T-helper 22 cell (primary cell): ENCODE results near the gene TNFSF9.
"Not testable (repeated sequence)": the region's sequence is repeated elsewhere in the genome, so short reads cannot be mapped to it uniquely, and the experiment has no call there.

Experiments used
- DNase-seq: peaks from one replicate; pipeline ENCODE4 v3.0.0-alpha.2; 2020; ENCODE audit warnings: low read depth

TNFSF9 gene

GRCh38 chr19:6508028-6508771, 22.6 kb upstream of the TNFSF9 start:
- DNase-seq, result not testable (repeated sequence)

- DNase-seq, result no peak
Measured at GRCh38 chr19:6509118-6509971, 21.5 kb upstream of the TNFSF9 start.

DNA sequence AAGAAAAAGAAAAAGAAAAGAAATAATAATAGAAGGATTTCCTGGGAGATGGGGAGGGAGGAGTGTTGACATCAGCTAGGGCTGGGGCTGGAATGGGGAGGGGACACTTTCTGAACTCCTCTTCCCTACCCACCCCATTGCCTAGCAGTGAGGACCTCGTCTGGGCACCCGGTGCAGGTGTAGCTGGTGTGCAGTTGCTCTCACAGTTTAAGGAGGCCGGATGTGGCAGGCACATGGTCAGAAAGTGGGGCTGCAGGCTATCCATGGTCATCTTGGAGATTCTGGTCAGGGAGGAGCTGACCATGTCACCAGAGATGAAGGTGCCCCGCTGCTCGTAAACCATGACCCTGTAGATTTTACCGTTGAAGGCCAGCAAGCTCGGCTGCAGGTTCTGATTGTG, 20.2 kb upstream of the TNFSF9 start:
- DNase-seq, result no peak

DNA sequence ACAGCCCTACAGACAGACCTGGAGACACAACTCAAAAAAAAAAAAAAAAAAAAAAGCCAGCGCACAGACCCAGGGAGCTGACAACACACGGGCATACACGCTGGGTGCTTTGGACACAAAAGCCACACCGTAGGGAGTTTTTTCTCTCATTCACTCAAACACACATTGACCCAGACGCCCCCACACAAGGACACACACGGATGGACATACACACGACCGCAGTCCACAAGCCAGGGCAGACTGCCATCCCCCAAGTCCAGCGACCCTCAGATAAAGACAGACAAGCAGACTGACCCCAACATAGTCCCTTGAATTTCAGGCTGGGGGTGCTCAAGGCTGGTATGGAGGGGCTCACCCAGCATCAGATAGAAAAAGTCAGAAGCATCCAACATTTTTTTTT, 16.7 kb upstream of the TNFSF9 start:
- no peak for DNase-seq

DNA sequence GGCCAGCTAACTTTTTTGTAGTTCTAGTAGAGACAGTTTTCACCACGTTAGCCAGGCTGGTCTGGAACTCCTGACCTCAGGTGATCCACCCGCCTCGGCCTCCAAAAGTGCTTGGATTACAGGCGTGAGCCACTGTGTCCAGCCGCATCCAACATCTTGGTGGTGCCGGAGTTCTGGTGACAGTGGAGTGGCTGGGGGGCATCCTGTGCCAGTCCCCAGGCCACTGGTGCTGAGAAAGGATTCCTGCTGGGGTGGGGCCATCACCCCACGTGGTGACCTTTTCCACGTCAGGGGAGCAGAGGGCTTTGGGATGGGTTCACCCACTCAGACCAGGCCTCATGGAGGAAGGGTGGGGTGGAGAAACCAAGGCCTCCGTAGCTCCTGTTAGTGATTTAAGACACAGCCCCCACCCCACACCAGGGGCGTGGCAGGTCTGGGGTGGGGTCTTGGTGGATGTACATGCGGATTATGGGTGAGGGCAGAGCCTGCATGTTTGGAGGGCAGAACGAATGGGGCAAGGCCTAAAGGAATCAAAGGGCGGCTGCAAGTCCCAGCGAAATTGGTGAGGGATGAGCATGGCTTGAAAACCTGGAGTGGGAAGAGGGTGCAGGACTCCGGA, 15.8 kb upstream of the TNFSF9 start:
- DNase-seq, result no peak

DNA sequence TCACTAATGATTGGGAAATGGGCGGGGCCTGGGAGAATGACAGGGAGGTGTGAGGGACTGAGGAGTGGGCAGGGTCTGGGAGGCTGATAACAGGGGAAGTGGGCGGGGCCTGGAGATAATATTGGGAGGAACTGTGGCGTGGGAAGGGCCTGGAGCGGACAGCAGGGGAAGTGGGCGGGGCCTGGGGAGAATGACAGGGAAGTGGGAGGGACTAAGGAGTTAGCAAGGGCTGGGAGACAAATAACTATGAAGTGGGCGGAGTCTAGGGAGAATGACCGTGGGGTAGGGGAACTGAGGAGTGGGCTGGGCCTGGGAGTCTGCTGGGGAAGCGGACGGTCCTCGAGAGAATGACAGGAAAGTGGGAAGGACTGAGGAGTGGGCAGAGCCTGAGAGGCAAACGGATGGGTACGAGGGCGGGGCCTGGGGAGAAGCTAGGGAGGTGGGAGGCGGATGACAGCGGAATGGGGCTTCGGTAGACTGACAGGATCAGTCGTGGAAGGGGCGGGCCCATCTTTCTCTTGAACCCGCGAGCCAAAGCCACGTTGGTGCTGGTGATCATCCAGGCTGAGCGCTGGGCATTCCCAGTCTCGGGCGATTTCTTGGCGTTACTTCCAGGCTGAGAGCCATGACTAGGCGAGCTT, 14.7 kb upstream of the TNFSF9 start:
- peak; percentile 53 for DNase-seq

DNA sequence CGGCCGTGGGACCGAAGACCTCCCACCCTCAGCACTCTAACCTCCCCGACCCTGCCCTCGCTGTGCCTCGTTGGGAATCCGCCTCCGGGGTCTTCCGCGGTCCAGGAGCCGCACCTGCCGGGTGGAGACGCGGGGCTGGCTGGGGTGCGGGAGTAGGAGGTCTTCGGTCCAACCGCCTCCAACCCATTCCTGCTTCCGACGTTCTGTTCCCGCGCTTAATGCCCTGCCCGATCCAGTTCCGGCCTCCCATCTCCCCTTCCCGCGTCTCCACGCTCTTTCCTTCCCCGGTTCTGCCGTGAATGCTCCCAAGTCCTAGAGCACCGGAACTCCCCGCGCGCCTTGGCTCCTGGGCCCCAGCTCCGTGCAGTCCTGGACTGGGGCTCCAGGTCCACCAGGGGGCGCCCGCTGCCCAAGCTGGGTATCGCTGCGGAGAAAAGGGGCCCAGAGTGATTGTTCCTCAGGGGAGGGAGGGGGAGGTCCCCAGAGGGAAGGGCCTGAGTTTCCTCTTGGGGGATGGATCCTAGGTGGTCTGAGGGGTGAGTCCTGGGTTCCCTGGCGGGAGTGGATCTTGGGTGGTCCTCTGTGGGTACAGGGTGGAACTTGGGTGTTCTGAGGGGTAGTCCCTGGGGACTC, 14.1 kb upstream of the TNFSF9 start:
- DNase-seq, result peak; percentile 69

- DNase-seq, result no peak
Measured at GRCh38 chr19:6518145-6518911, 12.5 kb upstream of the TNFSF9 start.

DNA sequence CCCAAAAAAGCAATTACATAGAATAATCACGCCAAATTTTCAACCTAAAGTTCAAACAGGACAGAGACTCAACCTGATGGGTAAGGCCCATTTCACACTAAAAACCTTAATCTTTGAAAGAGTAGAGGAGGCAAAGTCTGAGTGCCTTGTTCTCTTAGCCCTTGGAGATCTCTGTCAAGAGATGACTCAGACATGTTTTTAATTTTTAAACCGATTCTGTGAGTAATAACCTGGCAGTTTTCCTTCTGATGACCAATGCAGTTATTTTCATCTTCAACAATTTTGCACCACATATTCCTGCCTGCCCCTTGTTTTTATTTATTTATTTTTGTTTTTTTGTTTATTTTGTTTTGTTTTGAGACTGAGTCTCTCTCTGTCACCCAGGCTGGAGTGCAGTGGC, 11.5 kb upstream of the TNFSF9 start:
- no peak for DNase-seq

- peak; percentile 26 for DNase-seq
Measured at GRCh38 chr19:6521718-6522646, 8.8 kb upstream of the TNFSF9 start.

- no peak for DNase-seq
Measured at GRCh38 chr19:6522712-6523111, 8.1 kb upstream of the TNFSF9 start.

DNA sequence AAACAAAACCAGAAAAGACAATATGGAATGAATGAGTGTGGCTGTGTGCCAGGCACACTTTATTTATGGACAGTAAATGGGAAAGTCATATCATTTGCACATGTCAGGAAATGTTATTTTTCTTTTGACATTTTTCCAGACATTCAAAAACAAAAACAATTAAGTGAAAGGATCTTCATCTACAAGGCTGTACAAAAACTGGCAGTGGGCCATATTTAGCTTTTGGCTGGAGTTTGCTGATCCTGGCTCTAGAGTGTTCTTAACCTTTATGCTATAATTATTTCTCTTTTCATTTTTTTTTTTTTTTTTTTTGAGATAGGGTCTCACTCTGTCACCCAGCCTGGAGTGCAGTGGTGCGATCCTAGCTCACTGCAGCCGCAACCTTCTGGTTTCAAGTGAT, 6.5 kb upstream of the TNFSF9 start:
- DNase-seq, result no peak

GRCh38 chr19:6527893-6528543, 2.8 kb upstream of the TNFSF9 start:
- DNase-seq, result no peak

DNA sequence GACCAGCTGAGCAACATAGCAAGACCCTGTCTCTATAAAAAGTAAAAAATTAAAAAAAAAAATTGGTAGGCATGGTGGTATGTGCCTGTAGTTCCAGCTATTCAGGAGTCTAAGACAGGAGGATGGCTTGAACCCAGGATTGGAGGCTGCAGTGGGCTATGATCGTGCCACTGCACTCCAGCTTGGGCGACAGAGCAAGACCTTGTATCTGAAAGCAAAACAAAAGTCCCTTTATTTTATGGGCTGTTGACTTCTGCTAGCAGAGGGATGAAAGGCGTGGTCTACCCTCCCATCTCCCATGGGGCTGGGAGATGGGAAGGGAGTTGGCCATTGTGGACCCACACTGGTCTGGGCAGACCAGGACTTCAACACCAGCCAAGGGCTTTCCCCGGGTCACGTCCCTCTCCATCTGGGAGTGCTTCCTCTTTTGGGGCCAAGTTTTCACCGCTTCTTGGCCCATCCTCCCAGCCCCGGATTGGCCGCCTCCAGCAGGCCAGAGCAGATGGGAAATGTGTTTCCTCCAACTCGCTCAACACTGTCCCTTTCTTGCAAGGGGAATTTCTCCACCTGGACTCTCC, 2.2 kb upstream of the TNFSF9 start:
- DNase-seq, result no peak

DNA sequence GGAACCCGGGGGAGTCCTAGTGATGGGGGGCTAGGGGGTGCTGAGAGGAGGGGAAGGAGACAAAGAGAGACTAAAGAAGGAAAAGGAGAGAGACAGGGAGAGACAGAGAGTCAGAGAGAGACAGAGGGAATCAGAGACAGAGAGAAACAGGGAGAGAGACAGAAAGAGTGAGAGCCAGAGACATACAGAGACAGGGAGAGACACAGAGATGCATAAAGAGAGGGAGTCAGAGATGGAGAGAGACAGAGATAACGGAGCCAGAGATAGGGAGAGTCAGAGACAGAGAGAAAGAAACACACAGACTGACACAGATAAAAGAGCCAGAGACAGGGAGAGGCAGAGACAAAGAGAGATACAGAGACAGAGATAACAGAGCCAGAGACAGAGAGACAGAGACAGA, 1.5 kb upstream of the TNFSF9 start:
- no peak for DNase-seq

GRCh38 chr19:6529937-6530385, 865 bp upstream of the TNFSF9 start:
- no peak for DNase-seq

DNA sequence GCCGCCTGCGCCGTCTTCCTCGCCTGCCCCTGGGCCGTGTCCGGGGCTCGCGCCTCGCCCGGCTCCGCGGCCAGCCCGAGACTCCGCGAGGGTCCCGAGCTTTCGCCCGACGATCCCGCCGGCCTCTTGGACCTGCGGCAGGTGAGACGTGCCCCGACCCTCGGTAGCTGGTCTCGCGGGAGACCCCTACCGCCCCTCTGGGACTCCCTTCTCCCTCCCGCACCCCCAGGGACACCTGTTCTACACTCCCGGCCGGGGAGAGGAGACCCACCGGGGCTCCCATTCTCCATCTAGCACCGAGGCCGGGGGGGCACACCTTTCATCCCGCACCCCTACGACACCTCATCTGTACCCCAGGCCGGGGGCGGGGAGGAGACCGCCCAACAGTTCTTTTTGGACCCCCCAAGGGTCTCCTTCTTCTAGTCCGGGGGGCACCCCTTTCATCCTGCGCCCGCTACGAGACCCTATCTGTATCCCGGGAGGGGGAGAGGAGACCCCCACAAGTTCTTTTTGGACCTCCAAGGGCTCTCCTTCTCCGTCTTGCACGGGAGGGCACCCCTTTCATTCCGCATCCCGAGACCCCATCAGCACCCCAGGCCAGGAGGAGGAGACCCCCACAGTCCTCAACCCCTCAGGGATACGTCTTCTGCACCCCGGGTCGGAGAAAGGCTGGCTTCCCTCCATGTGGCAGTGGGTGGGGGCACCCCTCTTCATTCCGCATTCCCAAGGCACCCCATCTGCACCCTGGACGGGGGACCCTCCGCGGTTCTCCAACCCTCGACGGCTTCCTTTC, 533 bp downstream of the TNFSF9 start:
- no peak for DNase-seq

DNA sequence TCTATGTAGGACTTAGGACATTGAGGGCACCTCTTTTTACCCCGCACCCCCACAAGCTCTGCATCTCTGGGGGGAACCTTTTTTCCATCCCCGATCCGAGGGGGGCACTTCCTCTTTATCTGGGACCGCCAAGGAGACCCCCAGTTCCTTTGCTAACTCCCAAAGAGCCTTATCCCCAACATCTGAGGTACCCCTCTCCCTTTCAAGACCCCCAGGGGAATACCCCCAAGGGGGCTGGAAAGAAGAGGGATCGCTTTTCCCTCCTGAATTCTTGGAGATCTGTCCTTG, 1.1 kb downstream of the TNFSF9 start:
- DNase-seq, result no peak
